NCI-H1417 treated with DMSO at 0.1 percent for 48 hours (cell line): ENCODE measurements around the gene SMARCE1.
A peak's percentile ranks its signal among the peaks of the same experiment; 100 is the strongest.

Experiments used
- DNase-seq: peaks from one replicate; lab custom pipeline; 2025; lab: John Stamatoyannopoulos, UW

The SMARCE1 gene

DNA sequence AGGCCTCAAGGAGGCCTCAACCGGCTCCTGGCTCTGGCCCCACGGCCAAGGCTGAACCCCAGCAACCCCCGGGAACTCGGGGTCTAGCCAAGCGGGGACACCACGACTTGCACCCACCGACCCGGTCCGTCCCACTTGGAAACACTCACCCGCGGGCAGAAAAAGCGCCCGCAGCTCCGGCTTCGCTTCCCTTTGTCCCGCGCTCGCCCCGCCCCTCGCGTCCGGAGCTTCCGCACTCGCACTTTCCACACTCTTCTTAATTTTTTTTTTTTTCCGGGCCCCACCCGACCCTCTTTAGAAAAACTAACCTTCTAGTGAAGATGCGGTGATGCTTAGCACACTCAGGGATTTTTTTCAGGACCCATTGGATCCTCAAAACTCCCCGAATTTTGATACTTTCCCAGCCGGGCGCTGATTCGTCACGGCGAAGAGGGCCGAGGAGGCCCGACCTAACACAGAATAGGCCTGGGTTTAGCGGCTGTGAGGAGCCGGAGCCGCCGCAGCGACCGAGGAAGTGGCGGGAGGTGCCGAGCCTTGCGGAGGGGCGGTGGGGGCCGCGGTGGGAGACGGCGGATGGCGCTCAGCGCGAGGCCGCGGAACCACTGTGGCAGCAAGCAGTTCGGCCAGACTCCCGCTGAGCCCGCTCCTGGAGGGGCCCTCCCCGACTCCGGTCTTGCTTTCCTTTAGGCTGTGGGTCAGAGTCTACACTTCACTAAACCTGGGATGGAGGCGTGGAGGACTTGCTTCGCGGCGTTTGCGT is at the start of gene SMARCE1:
Gene SMARCE1, minus strand, starts transcription at position 195 of the 760 bp plus-strand sequence. CDS start 2,016 bp downstream, outside the sequence.
- DNase-seq = peak; percentile 46

DNA sequence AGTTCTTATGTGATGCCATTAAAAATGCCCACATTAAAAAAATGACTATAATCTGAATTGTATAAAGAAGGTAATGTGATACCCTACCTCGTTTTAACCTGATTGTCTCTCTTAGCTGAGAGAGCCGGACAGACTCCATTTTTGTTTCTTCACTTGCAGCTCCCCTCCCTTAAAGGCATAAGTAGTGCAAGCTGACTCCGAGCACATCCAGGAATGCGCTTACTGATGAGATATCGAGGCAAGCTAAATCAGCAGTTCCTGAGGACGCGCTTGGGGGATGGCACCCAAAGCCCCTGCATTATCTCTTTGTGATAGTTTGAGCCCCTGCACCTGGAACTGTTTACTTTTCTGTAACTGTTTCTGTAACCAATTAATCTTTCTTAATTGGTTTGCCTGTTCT is 49.7 kb upstream of the SMARCE1 start:
- no peak for DNase-seq

DNA sequence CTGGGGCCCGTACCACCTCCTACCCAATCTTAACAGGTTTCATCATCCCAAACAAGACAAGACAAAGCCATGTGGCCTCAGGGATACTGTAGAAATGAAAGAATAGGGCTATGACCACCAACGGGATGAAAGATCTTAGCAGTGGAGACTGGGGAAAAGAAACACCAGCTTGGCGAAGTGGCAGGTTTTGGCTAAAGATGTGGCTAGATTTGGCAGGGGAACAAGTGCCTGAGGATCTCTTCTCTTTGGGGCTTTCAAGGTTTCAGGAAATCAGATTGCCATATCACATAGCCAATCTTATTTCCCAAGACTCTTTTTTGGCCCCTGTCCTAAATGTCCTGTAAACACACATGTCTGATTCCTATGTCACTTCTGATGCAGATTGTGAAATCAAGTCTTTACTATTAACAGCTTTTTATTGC is 49.0 kb upstream of the SMARCE1 start:
- DNase-seq = no peak

DNA sequence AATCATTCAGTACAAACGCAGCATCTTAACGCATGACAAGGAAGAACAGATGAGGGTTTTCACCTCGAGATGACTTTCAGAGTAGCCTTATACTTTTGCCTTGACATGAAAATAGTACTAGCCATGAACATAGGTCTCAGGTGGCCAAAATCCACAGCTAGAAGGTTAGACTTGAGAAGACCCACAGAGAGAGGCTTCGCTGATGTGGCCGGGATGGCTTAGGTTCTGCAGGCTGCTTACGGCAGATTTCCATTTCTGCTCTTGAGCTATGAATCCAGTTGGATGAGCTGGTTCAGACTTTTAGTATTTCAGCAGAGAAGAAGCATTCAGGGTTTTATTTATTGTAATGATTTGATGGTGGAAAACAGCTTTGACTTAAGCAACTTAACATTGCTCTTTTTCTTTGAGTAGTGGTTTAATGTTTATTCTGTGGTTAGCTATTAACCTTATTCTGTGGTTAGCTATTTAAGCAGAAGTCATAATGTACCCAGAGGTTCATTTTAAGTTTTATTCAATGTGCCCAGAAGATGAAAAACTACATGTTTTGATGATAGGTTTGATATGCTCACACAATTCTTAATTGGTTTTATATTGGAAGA is 48.4 kb upstream of the SMARCE1 start:
- no peak for DNase-seq

DNA sequence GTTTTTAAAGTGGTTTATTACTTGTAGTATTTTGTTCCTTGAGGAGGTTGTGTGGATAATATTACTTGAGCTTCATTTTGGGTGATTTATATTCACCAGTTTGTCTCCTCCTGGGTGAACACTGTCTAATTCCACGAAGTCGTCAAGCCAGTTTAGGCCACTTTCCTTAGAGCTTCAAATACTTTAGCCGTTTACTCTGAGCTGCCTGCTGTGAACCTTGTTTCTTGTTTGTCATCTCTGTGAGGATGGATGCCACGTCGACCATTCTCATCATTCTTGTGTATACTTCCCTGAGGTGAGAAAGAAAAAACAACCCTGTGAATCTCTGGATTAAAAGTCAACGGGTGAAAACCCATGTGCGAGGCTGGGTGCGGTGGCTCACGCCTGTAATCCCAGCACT is 47.0 kb upstream of the SMARCE1 start:
- no peak for DNase-seq

DNA sequence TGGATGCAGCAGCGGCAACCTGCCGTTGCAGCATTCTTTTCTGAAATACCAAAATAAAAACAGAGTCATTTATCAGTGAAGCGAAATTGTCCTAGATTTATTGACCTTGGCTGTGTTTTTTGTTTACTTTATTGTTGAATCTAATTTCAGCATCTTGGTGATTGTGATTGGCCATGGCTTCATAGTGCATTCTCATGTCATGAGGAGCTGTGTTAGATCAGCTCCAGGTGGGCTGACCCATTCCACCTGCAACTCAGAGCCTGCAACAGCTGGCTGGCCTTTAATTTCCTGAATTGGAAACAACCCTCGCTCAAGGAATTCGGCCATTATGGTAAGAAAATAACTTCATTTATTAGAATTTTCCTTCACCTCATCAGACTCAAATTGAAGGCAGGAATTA is 39.5 kb upstream of the SMARCE1 start:
- no peak for DNase-seq

DNA sequence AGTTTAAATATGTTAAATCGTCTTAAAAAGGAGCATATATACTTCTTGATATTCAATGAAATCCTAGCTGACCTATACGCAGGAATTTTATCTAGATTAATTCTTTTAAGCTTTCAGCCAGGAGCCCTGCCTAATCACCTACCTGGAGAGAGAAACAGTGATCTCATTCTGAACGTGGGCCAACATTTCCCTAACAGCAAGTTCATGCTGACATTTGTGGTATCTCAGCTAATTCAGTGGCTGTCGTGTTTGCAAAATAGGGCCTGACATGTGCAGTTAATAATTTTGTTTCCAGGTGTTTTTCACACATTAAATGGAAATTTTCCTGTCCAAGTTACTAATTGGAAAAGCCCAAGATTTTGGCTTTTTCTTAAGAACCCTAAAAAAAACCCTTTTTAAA is 38.6 kb upstream of the SMARCE1 start:
- DNase-seq = no peak

DNA sequence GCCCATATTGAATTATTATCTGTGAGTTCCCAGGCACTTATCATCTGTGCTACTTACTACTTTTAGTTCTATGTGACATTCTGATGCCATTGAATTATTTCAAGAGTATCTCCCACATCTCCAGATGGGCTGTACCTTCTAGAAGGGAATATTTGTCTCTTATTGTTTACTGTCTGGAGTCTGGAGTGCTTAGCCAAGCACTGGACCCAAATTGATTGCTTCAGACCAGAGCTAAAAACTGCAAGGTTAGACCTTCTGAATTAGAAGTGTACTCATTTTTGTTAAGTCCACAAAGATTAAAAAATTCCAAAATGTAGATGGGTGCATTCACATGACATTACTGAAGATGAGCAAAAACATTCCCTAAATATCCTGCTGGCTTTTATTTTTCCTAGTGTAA is 33.4 kb upstream of the SMARCE1 start:
- DNase-seq = no peak

DNA sequence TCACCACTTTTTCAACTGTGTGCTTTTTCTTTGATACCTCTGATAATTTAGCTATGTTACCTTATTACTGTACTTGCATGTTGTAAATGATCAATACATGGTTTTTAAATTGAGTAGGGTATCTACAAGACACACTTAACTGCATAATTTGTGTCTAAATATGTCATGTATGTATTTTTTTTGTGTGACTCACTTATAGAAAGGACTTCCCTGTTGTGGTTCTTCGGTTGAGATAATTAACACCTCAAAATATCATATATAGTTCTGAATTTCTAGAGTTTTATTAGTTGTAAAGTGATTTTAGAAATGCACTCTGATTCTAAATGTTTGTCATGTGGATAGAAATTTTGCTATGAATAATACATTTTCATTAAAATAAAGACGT is 31.9 kb upstream of the SMARCE1 start:
- DNase-seq = no peak

DNA sequence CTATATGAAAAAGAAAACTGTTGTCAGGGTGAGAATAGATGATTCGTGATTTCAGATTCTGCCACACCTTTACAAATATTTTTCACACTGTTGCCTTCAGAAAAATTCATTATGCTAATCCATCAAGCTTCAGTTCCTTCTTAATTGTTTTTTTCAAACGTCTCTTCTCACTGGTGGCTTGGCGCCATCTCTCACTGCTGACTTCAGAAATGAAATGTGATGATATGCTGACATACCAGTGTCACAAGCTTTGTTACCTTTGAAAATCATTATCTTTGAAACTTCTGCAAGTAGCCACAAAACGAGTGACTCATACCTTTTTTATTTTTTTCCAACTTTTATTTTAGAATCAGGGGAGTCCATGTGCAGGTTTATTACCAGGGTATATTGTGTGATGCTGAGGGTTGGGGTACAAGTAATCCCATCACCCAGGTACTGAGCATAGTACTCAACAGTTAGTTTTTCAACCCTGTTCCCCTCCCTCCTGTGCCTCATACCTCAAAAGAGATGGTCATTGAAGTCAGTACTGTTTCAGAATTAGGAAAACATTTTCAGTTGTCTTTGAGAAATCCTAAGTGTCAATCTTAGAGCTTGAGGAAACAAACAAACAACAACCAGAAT is 31.4 kb upstream of the SMARCE1 start:
- DNase-seq = no peak

DNA sequence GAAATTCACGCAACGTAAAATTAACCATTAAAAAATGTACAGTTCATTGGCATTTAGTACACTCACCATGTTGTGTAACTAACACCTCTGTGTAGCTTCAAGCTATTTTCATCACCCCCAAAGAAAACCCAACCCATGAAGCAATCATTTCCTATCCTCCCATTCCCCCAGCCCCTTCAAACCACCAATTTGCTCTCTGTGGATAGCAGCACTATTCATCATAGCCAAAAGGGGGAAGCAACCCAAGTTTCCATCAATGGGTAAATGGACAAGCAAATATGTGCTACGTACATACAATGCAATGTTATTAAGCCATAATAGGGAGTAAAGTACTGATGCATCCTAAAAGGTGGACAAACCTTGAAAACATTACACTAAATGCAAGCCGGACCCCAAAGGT is 28.3 kb upstream of the SMARCE1 start:
- no peak for DNase-seq

DNA sequence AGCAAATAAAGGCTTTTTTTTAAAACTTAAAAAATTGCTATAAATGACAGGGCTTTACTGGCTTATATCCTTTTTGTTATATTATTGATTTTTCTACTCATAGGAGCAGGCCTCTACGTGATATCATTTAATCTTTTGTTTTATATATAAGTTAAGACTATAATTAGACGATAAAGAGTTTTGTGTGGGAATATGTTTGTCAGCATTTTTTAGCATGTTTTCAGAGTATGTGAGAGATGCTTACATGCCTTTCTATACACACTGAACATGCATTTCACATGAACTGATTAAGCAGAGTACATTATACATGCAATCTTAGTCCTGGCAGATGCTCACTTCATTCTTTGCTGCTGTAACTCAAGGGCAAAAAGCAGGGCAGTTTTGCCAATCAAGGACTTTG is 25.0 kb upstream of the SMARCE1 start:
- no peak for DNase-seq

DNA sequence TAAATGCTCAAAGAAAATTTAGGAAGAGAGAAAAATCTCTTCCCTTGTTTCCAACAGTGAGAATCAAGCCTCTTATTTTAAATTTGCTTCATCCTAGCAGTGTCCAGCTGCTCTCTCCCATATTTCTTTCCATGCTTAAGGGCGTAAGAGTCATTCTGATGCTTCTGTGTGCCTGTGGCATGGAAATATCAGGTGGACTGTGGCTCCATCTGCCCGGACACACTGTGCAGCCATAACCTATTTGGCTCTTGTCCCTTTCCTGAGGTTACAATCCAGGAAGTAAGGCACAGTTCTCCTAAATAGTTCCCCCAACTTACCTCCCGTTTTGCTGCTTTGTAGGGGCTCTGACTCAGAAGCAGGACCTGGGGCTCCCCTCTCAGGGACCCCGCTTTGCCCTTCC is 23.7 kb upstream of the SMARCE1 start:
- no peak for DNase-seq

DNA sequence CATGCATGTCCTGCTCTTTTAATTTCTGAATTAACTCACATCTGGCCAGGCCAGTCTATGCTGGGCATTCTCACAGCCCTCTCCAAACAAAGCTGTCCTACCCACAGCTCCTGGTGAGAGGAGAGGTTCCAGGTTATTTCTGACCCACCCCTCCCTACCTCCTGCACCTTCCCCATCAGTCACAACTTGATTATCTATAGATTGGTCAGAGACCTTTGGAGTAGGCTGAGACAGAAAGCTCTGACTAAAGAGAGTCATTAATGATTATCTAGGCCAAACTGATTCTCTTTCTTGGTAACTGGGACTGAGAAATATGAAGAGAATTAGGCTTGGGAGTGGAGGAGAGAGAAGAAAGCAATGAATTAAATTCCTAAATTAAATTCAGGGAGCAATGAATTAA is 18.7 kb upstream of the SMARCE1 start:
- DNase-seq = no peak

DNA sequence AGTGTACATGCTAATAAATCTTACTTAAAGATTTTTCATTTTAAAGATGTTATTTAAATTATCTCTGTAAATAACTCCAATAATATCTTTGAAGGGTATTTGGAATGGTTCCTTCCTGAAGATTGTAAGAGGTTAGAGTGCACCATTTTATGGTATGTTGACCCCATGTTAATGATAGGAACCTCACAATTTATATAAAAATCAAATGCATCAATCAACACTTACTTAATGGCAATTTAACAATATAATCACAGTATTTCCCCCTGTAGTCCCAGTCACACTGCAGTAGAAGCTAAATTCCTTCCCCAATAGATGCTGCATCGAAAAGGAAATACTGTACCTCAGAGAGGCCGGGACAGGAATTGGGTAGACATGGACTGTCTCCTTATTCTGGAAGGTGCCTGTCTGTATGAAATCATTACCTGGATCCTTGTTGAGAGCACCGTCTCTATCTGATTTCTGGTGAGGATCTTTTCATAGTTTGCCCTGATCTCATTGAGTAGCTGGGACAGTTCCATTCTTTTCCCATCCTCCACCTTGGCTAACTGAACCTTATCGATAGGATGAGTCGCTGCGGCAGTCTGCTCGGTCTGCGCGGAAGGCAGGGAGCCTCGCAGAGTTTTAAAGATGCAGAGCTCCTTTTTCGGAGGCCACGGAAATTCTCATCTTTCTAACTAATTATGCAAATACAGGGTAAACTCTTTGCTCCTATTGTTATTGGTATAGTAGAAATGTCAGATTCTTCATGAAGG is 17.1 kb upstream of the SMARCE1 start, which contains the start of gene KRT222:
Gene KRT222, minus strand, starts transcription at position 596 of the 752 bp plus-strand sequence. Its CDS starts 78 bp downstream, at position 518.
- DNase-seq = no peak

DNA sequence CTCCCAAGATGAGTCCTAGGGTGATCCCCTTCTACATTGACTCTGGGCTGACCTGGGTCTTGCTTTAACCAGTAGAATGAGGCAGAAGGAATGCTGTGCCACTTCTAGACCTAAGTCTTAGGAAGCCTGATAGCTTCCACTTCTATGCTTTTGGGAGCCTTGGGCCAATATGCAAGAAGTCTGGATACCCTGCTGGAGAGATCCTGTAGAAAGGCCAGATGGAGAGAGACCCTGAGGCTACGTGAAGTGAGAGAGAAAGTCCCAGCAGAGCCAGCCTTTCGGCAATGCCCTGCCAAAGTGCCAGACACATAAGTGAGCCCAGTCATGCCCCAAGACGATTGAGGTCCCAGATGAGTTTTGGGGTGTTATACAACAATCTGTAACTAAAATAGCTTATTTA is 15.6 kb upstream of the SMARCE1 start:
- no peak for DNase-seq

DNA sequence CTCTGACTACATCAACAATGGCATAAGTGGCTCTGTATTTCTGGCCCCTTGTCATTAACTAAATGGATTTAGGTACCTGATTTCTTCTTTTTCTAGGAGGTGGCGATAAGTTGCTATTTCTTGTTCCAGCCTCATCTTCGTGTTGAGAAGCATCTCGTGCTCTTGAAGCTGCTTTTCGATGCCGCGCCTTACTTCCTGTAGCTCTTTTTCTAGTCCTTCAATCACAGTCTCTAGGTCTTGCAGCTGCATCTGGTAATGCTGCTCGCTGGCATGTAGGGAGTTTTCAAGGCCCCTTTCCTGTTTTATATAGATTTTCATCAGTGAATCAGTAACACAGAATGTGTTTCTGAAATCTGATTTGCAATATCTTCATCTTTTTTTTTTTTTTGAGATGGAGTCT is 12.3 kb upstream of the SMARCE1 start:
- no peak for DNase-seq

DNA sequence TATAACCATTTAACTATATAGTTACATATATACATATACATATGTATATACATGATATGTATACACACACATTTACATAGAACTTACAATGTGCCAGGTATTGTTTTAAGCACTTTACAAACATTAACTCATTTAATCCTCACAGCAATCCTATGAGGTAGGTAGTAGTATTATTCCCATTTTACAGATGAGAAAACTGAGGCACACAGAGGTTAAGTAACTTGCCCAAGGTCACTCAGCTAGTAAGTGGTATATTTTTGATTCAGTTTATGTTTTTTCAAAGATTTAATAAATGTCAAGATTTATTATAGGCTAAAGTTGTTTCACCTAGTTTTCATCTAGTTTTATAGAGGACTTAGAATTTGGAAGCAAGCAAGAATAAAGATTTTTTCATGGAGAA is 10.8 kb upstream of the SMARCE1 start:
- DNase-seq = no peak

DNA sequence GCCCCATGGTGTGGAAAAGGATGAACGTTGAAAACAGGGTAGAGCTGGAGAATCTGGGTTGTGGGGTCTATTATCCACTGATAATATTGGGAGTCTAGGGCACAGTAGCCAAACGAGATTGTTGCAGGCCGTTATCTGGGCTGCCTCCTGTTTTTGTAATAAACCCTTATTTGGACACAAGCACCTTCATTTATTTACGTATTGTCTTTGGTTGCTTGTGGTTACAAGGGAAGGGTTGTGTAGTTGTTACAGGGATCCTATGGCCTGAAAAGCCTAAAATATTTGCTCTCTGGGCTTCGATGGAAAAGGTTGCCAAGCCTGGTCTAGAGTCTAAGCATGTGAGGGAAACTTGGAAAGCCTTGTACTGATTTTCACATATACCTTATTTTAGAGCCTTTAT is 4.3 kb upstream of the SMARCE1 start:
- DNase-seq = no peak

DNA sequence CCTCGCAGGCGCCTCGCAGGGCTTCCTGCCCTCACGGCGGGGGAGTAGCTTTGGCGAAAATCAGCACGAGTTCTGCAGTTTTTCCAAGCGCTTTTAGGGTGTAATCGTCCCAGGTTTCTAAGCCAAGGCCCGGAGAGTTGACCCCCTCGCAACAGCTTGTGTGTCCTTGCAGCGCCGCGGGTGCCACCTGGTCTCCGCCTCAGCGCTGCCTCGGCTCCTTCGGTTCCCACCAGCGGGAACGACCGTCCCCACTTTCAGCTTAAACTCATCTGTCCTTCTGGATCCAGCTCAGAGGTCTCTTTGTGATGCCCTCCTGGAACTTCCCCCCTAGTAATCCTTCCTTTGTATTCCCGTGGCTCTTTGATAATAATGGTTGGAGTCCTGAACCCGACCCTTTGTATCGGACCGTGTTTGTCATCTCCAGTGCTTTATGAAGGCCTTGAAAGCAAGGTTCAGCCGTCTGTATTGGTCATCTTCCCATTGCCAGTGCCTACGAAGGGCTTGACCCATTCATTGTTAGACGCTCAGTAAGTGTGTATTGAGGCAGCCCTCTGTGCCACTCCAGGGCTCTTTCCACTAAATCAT is 858 bp upstream of the SMARCE1 start:
- DNase-seq = no peak

DNA sequence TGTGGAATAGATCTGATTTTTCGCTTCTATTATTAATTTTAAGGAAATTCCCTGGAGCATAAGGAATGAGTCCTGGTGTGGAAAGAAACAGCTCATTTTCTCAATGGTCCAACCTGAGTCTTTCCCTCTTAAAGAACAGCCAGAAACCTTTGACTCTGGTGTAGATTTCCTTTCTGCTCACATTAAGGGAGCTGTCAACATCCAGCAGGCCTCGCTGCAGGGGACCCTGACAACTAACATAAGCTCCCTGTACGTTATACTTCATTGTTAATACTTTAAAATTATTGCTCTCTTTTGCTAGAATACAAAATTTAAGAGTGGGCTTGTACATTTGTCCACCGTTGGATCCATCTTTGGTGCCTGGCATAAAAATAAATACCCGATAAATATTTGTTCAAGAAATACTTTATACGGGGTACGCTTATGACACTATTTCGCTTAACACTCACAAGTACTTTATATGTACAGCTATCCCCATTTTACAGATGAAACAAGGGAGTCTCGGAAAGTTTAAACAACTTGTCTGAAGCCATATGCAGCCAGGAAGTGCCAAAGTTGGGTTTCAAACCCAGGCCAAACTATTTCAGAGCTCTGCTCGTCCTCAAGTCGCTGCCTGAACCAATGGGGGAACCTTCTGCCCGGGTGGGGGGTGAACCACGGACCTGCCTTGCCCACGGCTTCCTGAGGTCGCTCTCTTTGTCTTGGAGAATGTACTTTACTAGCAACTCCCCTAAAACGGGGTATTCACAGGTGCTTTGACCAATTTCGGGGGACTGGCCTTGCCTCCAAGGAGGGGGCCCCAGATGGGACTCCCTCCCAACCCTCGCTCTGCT is 611 bp downstream of the SMARCE1 start:
- no peak for DNase-seq
